GM12872 (cell line): Measurements from ENCODE around the gene WNT7B.

Source experiments
- TF ChIP-seq, protein P1 (sequence below): IDR thresholded peaks from 3 replicates; pipeline ENCODE4 v1.5.1; 2011; ENCODE audit warnings: low read depth, mild to moderate bottlenecking, low read length, moderate library complexity; ENCODE audit not compliant: insufficient read depth

WNT7B gene

DNA sequence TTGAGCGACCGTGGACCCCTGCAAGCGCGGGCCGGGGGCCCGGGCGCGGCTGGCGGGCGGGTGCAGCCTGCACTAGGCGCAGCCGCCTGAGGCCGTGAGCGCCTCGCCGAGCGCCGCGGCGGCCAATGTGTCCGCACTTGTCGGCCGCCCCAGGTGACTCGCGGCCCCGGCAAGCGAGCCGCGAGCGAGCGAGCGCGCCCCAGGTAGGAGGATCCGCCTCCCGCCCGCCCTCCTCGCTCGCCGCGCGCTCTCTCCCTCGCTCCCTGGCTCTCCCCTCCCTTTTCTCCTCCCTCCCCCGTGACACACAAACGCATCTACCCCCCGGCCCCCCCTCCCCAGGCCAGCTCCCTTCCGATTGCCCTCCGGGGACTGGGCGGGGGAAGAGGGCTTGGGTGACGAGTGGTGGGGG, at the start of gene WNT7B:
Gene WNT7B (minus strand): TSS at position 160 of the 409 bp plus-strand sequence. CDS start 408 bp downstream, outside the sequence.
- TF ChIP-seq, protein P1, sequence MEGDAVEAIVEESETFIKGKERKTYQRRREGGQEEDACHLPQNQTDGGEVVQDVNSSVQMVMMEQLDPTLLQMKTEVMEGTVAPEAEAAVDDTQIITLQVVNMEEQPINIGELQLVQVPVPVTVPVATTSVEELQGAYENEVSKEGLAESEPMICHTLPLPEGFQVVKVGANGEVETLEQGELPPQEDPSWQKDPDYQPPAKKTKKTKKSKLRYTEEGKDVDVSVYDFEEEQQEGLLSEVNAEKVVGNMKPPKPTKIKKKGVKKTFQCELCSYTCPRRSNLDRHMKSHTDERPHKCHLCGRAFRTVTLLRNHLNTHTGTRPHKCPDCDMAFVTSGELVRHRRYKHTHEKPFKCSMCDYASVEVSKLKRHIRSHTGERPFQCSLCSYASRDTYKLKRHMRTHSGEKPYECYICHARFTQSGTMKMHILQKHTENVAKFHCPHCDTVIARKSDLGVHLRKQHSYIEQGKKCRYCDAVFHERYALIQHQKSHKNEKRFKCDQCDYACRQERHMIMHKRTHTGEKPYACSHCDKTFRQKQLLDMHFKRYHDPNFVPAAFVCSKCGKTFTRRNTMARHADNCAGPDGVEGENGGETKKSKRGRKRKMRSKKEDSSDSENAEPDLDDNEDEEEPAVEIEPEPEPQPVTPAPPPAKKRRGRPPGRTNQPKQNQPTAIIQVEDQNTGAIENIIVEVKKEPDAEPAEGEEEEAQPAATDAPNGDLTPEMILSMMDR, result no peak

DNA sequence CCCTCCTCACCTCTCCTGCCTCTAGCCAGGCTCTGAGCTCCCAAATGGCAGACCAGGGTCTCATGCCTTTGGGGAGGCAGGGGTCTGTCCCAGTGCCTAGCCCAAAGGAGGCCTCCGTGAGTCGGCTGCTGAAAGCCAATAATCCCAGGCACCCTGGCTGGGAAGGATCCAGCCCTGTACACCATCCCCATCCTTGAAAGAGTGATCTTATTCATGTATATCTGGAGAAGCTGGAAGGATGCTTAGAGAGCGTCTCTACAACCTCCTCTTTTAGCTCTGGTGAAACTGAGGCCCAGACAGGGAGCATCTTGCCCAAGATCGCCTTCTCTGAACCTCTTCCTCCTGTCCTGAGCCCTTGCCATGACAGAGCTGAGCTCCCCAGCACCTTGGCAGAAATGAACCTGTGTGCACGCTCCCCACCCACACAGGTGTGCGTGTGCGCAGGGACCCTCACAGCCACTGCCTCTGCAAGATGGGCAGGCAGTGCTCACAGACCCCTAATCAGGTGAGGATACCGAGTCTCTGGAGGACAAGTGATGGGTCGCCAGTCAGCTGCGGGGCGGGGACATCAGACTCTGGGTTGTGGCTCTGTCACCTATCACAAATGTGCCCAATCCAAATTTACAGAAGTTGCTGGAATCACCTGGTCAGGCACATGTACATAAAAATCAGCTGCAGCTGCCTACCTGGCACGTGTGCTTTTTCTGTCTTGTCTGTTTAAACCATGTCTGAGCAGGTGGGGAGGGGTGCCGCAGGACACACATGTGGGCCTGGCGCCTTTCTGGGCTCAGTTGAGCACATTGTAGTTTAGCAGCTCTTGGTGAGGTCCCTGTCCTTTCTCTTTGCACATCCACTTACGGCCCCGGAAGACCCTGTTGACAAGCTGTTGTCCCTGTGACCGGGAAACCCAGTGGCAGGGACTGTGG, 49.3 kb upstream of the WNT7B start:
- TF ChIP-seq, protein P1, result no peak

GRCh38 chr22:46025225-46025972, 48.4 kb upstream of the WNT7B start:
- TF ChIP-seq, protein P1, result no peak

- TF ChIP-seq, protein P1, result no peak
These were observed 47.3 kb upstream of the WNT7B start for GRCh38 chr22:46024136-46024840.

- TF ChIP-seq, protein P1, result no peak
These were observed 46.6 kb upstream of the WNT7B start for GRCh38 chr22:46023558-46023981.

DNA sequence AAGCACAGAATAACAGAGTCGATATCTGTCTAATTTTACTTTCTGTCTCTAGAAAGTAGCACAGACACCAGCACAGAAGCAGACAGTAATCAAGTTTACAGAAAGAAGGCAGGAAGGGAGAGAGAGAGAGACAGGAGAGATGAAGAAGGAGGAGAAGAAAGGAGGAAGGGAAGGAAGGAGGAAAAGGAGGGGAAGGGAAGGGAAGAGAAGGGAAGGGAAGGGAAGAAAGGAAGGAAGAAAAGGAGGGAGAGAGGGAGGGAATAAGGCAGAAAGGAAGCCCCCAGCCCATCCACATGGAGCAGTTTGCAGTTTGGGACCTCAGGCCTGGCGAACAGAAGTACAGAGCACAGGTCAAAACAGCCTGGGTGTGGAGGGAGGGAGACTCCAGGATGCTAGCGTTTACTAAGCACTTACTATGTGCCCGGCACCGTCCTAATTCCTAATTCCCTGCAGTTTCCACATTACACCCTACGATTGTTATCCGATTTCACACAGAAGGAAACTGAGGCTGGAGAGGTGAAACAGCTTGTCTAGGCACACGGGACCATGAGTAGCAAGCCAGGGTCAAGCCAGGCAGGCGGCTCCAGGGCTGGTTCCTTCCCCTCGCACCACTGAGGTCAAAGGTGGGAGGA, 46.0 kb upstream of the WNT7B start:
- TF ChIP-seq, protein P1, result no peak

DNA sequence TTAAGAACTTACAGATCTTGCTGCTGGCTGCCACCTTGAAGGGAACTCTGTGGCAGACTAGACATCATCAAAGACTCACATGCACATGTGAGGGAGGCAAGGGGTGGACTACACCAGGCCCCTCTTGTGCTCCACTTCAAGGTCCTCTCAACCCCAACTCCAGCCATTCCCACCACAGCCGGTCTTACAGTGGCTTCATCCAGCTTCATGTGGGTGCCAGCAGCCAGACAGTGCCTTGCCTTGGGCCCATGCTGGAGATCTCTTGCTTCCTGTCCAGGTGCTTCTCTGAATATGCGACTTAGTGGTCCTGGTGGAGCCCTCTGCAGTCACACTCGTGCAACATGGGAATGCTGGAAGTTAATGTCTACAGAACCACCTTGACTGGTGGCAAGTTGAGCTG, 44.6 kb upstream of the WNT7B start:
- TF ChIP-seq, protein P1, result no peak
